ENCODE data around the gene CHST15.

Gene CHST15

GRCh38 chr10:124078028-124078427 is 15.4 kb downstream of the CHST15 start:
- no peak for DNase-seq

- no peak for DNase-seq
These were observed 16.0 kb downstream of the CHST15 start for GRCh38 chr10:124077208-124077993.

DNA sequence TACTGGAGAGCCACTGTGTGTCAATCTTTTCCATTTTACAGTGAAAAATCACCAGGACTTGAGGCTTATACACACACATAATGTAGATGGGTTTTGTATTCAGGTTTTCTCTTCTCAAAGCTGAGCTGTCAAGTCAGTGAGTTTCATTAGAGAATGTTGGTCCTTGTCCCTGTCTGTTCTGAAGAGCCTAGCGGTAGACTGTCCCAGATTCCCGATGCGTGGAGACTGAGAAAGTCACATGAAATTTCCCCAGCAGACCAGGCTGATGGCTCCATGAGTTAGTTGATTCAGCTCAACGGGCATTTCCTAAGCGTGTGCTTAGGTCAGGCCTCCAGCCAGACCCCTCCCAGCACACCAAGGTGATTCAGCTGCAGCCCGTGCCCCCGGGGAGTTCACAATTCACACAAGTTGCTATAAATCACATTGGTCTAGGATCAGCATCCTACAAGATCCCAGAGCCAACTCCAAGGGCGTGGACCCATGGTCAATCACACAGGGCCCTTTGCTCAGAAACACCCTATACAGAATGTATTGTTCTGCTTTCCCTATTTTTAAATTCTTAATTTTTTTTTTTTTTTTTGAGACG is 17.2 kb downstream of the CHST15 start:
- DNase-seq = no peak

- DNase-seq = no peak
These were observed 18.0 kb downstream of the CHST15 start for GRCh38 chr10:124075231-124075955.

DNA sequence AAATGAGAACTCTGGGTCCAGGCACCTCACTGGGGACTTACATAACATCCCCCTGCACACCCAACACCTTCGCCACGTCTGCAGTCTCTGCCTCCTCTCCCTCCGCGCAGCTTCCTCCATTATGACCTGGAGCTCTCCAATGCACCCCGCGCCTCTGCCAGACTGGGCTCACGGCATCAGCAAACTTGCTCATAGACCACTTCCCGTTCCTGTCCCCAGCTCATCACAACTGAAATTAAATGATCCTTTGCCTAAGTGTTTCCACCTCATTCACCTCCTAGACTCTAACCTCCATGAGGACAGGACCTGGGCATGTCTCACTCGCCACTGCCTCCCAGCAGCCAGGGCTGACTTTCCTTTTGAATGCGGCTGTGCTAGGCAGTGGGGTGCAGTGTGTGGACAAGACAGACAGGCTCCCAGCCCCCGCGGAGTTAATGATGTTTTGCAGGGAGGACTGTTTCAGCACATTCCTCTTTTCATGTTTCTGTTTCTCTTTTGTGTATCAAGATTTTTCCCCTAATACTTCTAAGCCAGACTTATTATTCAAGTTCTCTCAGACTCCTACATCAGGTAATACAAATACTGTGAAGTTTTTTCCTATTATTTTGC is 18.8 kb downstream of the CHST15 start:
- DNase-seq = peak; percentile 81

GRCh38 chr10:124073978-124074377 is 19.4 kb downstream of the CHST15 start:
- no peak for DNase-seq

DNA sequence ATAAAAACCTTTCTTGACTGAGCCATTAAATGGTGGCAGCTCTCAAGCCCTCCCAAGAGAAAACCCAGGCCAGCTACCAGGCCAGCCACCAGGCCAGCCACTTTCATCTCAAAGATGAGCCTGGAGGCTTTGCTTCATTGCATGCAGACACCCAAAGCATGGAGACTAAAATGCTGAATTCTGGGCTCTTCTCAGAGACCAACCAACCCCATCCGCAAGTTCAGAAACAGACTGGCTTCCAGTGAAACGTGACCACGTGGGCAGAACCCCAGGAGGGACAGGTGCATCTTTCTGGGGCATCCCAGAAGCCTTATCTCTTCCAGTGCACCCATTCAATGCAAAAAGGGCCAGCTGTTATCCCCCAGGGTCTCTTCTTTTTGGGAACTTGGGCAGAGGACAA is 20.9 kb downstream of the CHST15 start:
- DNase-seq = no peak

GRCh38 chr10:124072106-124072505 is 21.3 kb downstream of the CHST15 start:
- DNase-seq = no peak

- no peak for DNase-seq
These were observed 22.3 kb downstream of the CHST15 start for GRCh38 chr10:124071141-124071540.

DNA sequence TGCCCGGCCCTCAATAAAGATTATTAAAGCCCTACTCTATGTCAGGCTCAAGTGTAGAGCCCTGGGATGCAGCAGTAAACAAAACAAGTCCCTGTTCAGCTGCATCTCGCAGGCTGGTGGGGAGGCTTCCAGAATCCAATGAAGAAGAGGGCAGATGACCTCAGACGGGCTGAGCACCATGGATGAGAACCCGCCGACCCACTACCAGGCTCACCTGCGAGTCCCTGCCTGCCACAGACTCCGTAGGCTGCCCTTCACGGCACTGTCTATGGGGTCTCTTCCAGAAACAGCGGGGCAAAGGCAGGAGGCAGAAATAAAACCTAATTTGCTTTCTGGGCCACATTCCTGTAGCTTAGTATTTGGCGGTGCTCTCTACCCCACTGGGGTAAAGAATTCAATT is 22.7 kb downstream of the CHST15 start:
- DNase-seq = no peak

DNA sequence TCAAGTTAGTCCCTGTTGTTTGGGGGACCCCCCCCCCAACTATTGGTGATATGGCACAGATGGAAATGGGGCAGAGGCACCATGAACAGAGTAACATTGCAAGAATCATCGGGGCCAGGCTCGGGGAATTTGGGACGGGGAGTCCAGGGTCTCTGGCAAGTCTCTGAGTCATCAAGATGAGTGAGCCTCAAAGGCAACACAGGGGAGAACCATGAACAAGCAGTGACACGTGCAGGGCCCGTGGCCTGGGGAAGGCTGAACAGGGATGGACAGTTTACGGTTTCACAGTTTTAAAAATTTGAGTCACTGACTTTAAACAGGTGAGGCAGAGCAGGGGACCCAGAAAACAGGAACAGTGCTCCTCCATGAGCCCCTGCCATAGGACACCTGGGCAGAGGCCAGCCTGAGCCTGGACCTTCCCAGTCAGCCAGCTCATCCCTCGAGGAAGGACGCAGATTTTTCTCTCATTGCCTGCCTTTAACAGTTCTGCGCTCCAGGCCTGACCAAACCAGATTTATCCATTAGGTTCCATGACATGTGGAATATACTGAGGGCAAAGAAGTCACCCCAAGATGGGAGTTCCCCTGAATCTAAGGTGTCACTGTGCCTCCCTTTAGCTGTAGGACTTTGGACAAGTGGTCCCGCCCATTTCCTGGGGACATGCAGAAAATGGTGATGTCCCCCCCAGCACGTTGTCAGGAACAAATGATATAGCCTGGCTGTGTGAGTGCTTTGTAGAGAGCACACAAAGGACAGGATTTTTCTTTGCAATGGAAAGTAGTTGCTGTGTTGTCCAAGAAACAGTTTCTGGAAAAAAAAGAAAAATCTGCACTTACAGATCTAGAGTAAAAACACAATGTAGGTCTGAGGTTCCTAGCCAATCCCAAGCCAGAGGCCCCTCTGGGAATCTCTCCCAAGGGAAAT is 23.8 kb downstream of the CHST15 start:
- no peak for DNase-seq

GRCh38 chr10:124068929-124069328 is 24.5 kb downstream of the CHST15 start:
- no peak for DNase-seq

- no peak for DNase-seq
These were observed 25.5 kb downstream of the CHST15 start for GRCh38 chr10:124067825-124068400.

DNA sequence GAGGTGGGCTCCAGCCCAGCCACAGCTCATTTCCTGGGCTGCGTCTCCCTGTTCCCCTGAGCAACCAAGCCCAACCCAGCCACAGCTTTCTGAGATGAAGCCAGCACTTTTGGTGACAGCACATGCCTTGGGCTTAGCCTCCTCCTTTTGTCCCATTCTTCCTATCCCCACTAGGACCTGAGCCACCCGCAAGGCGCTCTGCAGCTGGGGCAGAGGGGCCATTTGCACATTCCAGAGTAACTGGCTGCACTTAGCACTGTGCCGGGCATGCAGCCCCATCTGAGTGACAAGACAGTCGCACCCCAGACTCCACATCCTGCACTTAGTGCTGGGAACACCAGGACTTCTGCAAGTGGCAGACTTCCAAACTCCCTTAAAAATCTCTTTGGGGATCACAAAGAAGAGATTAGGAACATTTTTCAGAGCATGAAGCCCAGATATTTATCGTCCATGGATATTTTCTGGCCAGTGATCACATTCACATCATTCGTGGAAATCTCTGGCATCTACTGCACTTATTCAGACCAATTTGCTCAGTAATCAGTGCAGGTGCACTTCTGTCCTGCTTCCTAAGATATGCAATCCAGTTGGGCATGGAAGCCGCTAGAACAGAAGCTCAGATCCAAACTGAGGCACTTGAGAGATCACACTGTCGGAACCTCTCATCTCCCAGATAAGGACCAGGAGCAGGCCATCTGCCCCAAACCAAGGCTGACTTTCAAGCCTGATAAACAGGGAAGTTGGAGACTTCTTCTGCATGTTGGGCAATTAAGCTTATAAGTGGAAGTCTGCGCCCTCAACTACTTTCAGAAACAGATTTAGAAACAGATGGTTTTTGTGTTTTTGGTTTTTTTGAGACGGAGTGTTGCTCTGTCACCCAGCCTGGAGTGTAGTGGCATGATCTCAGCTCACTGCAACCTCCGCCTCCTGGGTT is 26.4 kb downstream of the CHST15 start:
- DNase-seq = peak; percentile 89

GRCh38 chr10:124066126-124066700 is 27.2 kb downstream of the CHST15 start:
- DNase-seq = peak; percentile 79

- no peak for DNase-seq
These were observed 27.8 kb downstream of the CHST15 start for GRCh38 chr10:124065382-124066125.

- peak; percentile 69 for DNase-seq
These were observed 28.7 kb downstream of the CHST15 start for GRCh38 chr10:124064676-124065075.

- peak; percentile 80 for DNase-seq
These were observed 29.4 kb downstream of the CHST15 start for GRCh38 chr10:124063750-124064603.

DNA sequence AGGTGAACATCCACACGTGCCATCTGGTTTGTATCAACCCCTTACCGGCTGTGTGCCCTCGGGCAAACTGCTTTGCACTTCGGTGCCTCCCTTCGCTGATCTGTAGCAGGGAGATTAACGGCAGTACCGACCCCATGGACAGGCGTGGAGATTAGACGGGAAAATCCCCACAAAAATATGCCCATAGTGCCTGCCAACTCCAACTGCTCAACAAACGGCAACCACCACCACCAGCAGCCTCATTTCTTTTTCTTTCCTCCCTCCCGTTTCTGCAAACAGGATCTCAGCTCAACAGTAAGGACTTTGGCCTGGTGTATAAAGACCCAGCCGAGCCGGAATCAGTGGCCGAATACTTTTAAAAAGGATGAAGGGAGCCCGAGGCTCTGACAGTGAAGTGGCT is 31.0 kb downstream of the CHST15 start:
- DNase-seq = no peak

Data from suppressor macrophage treated with lipopolysaccharide for 4 hours (primary cell).